RWPE1 (cell line): ENCODE data around the gene FAM174C.

Experiments
- CTCF ChIA-PET: fragments of 350-600 bp; sonication (Branson Sonifier 250); formaldehyde crosslinking; extraction: SDS; loops from one replicate; lab custom pipeline; 2021; lab: Yijun Ruan, JAX
- POLR2A ChIA-PET: fragments of 400-600 bp; formaldehyde crosslinking; extraction: SDS; loops from one replicate; lab custom pipeline; 2020; ENCODE audit warnings: antibody characterized with exemption; ENCODE audit not compliant: low non-redundant PET; lab: Yijun Ruan, JAX
- DNase-seq: peaks from one replicate; pipeline ENCODE4 v3.0.0; 2012; ENCODE audit warnings: low spot score
- H3K27ac ChIP-seq: fragments of 450-650 bp; 2 replicates; pipeline ENCODE4 v1.5.1; 2017
- TF ChIP-seq, protein P1 (sequence below): fragments of 450-650 bp; conservative IDR thresholded peaks from 2 replicates; pipeline ENCODE4 v1.5.1; 2017; ENCODE audit warnings: low read depth, mild to moderate bottlenecking

The FAM174C gene

DNA sequence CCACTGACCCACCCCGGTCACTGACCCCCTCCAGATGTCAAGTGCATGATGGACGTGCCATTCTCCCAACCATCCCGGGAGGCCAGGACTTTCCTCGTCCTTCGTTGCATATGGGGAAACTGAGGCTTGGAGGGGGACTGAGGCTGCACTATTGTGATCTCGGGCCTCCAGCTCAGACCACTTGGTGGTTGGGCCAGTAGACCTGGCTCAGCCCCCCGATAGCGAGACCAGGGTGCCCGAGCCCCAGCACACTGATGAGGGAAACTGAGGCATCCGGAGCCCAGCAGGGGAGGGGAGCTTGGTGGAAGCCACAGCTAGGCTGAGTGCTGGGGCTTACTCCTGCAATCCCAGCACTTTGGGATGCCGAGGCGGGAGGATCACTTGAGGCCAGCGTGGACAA is 20.7 kb downstream of the FAM174C start:
- no peak for DNase-seq
- TF ChIP-seq, protein P1, sequence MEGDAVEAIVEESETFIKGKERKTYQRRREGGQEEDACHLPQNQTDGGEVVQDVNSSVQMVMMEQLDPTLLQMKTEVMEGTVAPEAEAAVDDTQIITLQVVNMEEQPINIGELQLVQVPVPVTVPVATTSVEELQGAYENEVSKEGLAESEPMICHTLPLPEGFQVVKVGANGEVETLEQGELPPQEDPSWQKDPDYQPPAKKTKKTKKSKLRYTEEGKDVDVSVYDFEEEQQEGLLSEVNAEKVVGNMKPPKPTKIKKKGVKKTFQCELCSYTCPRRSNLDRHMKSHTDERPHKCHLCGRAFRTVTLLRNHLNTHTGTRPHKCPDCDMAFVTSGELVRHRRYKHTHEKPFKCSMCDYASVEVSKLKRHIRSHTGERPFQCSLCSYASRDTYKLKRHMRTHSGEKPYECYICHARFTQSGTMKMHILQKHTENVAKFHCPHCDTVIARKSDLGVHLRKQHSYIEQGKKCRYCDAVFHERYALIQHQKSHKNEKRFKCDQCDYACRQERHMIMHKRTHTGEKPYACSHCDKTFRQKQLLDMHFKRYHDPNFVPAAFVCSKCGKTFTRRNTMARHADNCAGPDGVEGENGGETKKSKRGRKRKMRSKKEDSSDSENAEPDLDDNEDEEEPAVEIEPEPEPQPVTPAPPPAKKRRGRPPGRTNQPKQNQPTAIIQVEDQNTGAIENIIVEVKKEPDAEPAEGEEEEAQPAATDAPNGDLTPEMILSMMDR = no peak
- POLR2A ChIA-PET = no interaction called here
- no peak overlapping the region for H3K27ac ChIP-seq
- CTCF ChIA-PET = interaction anchor here (0.7 kb wide), 1 partner anchor 9 kb away, joined by 3 read pairs; no protein-coding TSS in a partner anchor

DNA sequence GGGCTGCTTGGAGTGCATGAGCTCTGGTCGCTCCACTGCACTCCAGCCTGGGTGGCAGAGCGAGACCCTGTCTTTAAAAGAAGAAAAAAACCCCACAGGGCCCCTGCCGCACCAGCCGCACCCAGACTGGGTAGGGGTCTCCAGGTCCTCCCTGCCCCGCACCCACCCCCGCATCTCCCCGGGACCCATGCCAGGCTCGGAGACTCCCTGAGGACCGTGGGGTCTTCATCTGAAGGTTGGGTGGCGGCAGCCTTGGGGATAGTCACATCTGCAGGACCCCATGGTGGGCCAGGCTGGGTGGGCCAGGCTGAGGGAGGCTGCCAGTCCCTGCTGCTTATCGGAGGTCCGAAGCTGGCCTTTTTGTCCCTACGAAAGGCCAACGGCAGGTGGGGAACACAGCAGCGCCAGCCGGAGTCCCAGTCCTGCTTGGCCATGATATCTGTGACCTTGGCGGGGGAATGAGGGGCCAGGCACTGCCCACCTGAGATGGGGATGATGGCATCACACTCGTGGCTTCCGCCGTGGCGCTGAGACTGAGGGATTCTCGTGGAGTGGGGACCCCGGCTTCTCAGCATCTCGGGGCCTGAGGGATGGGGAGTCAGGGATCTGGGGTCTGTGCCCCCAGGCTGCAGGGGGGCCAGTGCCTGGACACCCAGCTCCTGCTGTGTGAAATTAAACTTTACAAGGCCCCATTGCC is 21.4 kb downstream of the FAM174C start:
- no peak for DNase-seq
- CTCF ChIA-PET = interaction anchor here (0.7 kb wide), 1 partner anchor 8 kb away, joined by 3 read pairs; no protein-coding TSS in a partner anchor
- no peak overlapping the region for H3K27ac ChIP-seq
- POLR2A ChIA-PET = no interaction called here
- TF ChIP-seq, protein P1 = no peak

DNA sequence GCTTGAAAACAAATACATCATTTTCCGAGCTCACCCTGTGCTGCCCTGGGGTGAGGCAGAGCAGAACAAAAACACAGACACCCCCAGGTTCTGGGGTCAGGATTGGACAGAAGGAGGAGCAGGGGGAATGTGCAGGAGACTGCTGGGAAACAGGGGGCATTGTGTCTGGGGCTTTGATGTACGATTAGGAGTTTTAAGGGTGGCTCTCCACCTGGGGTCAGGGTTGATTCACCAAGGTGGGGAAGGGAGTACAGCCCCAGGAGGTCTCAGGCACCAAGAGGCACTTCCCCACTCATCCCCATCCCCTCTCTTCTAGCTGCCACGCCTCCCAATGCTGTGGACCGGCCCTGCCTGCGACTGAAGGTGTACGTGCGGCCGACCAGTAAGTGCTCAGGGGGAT is 22.9 kb downstream of the FAM174C start:
- TF ChIP-seq, protein P1 = no peak
- DNase-seq = no peak
- no peak overlapping the region for H3K27ac ChIP-seq
- ChIA-PET POLR2A (interaction anchor here (0.7 kb wide), 1 partner anchor 20 kb away, joined by 9 read pairs; no protein-coding TSS in a partner anchor), CTCF (no interaction called here)

DNA sequence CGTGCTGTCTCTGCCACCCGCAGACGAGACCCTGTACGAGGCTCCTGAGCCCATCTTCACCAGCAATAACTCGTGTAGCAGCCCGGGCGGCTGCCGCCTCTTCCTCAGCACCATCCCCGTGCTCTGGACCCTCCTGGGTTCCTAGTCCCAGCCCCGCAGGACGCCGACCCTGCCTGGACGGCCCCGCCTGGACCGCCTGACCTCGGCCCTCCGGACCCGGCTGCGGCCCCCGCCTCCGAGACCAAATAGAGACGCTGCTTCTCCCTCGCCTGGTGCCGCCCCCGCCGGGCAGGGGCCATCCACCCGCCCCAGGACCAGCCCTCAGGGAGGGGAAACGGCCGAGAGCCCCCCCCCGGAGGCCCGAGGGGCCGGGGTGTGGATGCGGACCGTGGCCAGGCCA is 24.5 kb downstream of the FAM174C start:
- TF ChIP-seq, protein P1 = no peak
- POLR2A ChIA-PET = no interaction called here
- CTCF ChIA-PET = no interaction called here
- DNase-seq = no peak
- no peak overlapping the region for H3K27ac ChIP-seq

DNA sequence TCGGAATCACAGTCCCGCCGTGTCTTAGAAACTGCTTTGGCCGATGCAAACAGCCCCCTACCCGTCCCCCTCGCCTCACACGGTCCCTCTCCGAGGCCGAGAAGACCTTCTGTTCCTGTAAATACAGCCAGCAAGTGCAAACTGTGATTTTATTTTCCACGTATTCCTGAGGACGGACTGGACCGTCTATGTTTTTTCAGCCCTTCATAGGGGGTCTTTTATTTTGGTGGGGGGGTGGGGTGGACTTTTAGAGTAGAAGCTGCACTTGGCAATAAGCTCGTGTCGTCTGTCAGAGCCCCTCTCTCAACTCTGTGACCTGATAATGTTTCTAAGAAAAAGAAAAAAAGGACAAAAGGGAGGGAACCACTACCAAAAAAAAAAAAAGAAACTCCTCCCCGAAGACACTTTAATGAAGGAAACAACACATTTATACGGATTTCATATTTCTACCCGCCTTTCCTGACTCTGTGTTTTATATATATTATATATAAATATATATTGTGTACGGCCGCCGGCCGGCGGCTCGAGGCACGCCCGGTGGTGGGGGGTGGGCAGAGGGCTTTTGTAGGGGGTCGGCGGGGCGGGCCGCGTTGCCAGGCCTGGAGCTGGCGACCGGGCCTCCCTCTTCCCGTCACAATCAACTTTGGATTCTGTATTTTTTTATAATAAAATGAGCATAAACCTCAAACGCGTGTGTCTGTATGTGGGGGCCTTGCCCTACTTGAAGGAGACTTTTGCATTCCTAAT is 25.6 kb downstream of the FAM174C start:
- no peak overlapping the region for H3K27ac ChIP-seq
- TF ChIP-seq, protein P1 = no peak
- no peak for DNase-seq
- CTCF ChIA-PET = no interaction called here
- POLR2A ChIA-PET = no interaction called here

DNA sequence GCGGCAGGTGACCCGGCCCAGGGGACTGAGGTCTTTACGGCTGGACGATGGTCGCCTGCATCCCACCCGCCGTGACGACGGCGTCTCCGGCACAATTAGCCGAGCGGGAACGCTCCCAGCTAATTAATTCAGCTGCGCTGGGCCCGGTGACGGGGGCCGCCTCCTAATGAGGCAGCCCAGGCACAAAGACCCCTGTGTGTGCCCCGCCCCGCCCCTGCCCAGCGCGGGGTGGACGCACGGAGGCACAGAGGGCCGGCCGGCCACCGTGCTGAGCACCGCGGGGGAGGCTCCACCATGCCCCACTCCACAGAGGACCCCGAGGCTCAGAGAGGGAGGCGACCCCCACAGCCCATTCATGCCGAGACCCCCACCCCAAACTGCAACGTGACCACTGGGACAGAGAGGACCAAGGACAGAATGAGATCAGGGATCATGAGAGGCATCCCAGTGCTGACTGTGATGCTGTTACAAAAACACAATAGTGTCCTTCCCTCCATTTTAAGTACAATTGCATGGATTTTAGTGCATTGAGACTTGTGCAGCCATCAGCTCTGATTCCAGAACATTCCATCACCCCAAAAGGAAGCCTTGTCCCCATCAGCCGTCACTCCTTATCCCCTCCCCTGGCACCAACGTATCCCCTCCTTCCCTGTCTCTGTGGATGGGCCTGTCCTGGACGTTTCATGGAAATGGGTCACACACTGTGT is 27.4 kb downstream of the FAM174C start:
- ChIA-PET POLR2A (no interaction called here), CTCF (interaction anchor here (0.6 to 1.2 kb wide), 2 partner anchors 18 to 21 kb away, joined by 3 read pairs; no protein-coding TSS in a partner anchor)
- TF ChIP-seq, protein P1 = no peak
- H3K27ac ChIP-seq = peak overlapping the region; percentile 15; the same call in 1 of the 2 replicates
- DNase-seq = no peak
